Measurements from ENCODE around the gene LRP8.

GRCh38 chr1:53371851-53372250 lies 44.0 kb upstream of the LRP8 start:
- no peak for TF ChIP-seq POLR2A (IDR thresholded peaks at IDR 0.05; ENCODE audit: low read length)
- no peak for TF ChIP-seq GATA1 (IDR thresholded peaks at IDR 0.05; ENCODE audit: low read depth, low read length)
